Gastroesophageal sphincter (tissue), 3 donors: ENCODE measurements around the gene ZNF512.

ENCODE experiments used
- POLR2A ChIP-seq, 2 donors: fragments of 450-650 bp; IDR thresholded peaks; one replicate each; pipeline ENCODE4 v1.6.1; 2017; ENCODE audit warnings: antibody characterized with exemption in 2 of 2, mild to moderate bottlenecking in 2 of 2, moderate library complexity in 1 of 2
- TF ChIP-seq, protein P1 (sequence below), 4 experiments: fragments of 200-600 bp in 2 of 4; fragments of 450-650 bp in 2 of 4; sonication (generic) in 1 of 4; IDR thresholded peaks; one replicate each; pipeline ENCODE4 v1.5.1; 2017 to 2019; ENCODE audit warnings: antibody characterized with exemption in 4 of 4, mild to moderate bottlenecking in 2 of 4, moderate library complexity in 2 of 4

DNA sequence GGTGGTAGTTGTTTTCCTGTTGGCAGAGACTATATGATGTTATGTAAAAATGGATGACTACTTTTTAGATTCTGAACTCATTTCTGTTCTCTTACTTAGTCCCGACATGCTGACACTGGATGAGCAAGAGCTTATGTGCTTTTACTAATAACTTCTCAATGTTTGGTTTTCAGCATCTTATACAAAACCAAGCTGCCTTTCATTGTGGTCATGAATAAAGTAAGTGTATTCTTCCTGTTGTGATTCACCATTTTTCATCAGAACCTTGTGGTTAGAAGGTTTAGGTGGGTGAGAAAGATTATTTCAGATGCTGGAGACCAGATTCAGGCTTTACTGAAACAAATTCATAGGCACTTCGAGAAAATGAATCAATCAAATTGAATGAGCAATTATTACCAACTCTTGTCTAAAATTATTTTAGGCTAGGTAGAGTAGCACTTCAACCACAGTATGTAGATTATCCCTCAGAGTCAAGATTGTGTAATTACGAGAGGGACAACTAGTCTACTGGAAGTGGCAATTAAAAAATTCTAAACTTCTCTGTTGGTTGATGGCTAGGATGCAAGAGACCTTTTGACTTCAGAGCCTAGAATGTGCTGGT lies 55.3 kb downstream of the ZNF512 start:
- no peak for TF ChIP-seq POLR2A (IDR thresholded peaks at IDR 0.05)
- TF ChIP-seq, protein P1, sequence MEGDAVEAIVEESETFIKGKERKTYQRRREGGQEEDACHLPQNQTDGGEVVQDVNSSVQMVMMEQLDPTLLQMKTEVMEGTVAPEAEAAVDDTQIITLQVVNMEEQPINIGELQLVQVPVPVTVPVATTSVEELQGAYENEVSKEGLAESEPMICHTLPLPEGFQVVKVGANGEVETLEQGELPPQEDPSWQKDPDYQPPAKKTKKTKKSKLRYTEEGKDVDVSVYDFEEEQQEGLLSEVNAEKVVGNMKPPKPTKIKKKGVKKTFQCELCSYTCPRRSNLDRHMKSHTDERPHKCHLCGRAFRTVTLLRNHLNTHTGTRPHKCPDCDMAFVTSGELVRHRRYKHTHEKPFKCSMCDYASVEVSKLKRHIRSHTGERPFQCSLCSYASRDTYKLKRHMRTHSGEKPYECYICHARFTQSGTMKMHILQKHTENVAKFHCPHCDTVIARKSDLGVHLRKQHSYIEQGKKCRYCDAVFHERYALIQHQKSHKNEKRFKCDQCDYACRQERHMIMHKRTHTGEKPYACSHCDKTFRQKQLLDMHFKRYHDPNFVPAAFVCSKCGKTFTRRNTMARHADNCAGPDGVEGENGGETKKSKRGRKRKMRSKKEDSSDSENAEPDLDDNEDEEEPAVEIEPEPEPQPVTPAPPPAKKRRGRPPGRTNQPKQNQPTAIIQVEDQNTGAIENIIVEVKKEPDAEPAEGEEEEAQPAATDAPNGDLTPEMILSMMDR (IDR thresholded peaks at IDR 0.05), result no peak
